ENCODE results near the gene LRPPRC. TPM values are rescaled to one million over a fixed set of nuclear protein-coding genes. Genes with fewer than 3 reads are reported as not detected.
"Not testable (repeated sequence)": the region's sequence is repeated elsewhere in the genome, so short reads cannot be mapped to it uniquely, and the experiment has no call there.

The LRPPRC gene
- polyA plus RNA-seq (2014; cell fraction: cytosol; rRNA removed): 121 and 123 TPM in 2 replicates
- 89.4 and 125 TPM in 2 replicates for polyA plus RNA-seq (2014; cell fraction: nucleus; rRNA removed)

- DNase-seq (ENCODE audit: low spot score): peak; percentile 98
Observed at GRCh38 chr2:43995733-43996533, at the start of gene LRPPRC. Gene LRPPRC (minus strand): TSS chr2:43995989. CDS start chr2:43995947, 42 bp downstream.

- DNase-seq (ENCODE audit: low spot score): no peak
Observed at GRCh38 chr2:44045061-44045460, 49.3 kb upstream of the LRPPRC start.

GRCh38 chr2:44044281-44044720 lies 48.5 kb upstream of the LRPPRC start:
- peak; percentile 88 for DNase-seq (ENCODE audit: low spot score)

GRCh38 chr2:44040365-44040764 lies 44.6 kb upstream of the LRPPRC start:
- no peak for DNase-seq (ENCODE audit: low spot score)

- DNase-seq (ENCODE audit: low spot score): no peak
Observed at GRCh38 chr2:44038277-44038676, 42.5 kb upstream of the LRPPRC start.

- peak; percentile 36 for DNase-seq (ENCODE audit: low spot score)
Observed at GRCh38 chr2:44037221-44037620, 41.4 kb upstream of the LRPPRC start.

GRCh38 chr2:44033947-44034346 lies 38.2 kb upstream of the LRPPRC start:
- DNase-seq (ENCODE audit: low spot score): no peak

- DNase-seq (ENCODE audit: low spot score): not testable (repeated sequence)
Observed at GRCh38 chr2:44027076-44027475, 31.3 kb upstream of the LRPPRC start.

GRCh38 chr2:44016282-44016681 lies 20.5 kb upstream of the LRPPRC start:
- peak; percentile 19 for DNase-seq (ENCODE audit: low spot score)

- no peak for DNase-seq (ENCODE audit: low spot score)
Observed at GRCh38 chr2:44015239-44015638, 19.4 kb upstream of the LRPPRC start.

GRCh38 chr2:44013205-44013604 lies 17.4 kb upstream of the LRPPRC start:
- DNase-seq (ENCODE audit: low spot score): not testable (repeated sequence)

- DNase-seq (ENCODE audit: low spot score): no peak
Observed at GRCh38 chr2:44010266-44010665, 14.5 kb upstream of the LRPPRC start.

- DNase-seq (ENCODE audit: low spot score): peak; percentile 26
Observed at GRCh38 chr2:44009136-44009735, 13.4 kb upstream of the LRPPRC start.

GRCh38 chr2:44005846-44006245 lies 10.1 kb upstream of the LRPPRC start:
- no peak for DNase-seq (ENCODE audit: low spot score)

GRCh38 chr2:44004735-44005602 lies 9.2 kb upstream of the LRPPRC start:
- DNase-seq (ENCODE audit: low spot score): no peak

GRCh38 chr2:44001716-44002115 lies 5.9 kb upstream of the LRPPRC start:
- DNase-seq (ENCODE audit: low spot score): no peak

GRCh38 chr2:43998263-43998662 lies 2.5 kb upstream of the LRPPRC start:
- DNase-seq (ENCODE audit: low spot score): no peak

GRCh38 chr2:43993437-43993836 lies 2.4 kb downstream of the LRPPRC start:
- DNase-seq (ENCODE audit: low spot score): no peak

- DNase-seq (ENCODE audit: low spot score): no peak
Observed at GRCh38 chr2:43989545-43989944, 6.2 kb downstream of the LRPPRC start.

- no peak for DNase-seq (ENCODE audit: low spot score)
Observed at GRCh38 chr2:43986600-43986999, 9.2 kb downstream of the LRPPRC start.

- DNase-seq (ENCODE audit: low spot score): no peak
Observed at GRCh38 chr2:43985359-43985758, 10.4 kb downstream of the LRPPRC start.

GRCh38 chr2:43984533-43984932 lies 11.3 kb downstream of the LRPPRC start:
- DNase-seq (ENCODE audit: low spot score): no peak
